Measurements from ENCODE around the gene TMPRSS12. TPM values are rescaled to one million over a fixed set of nuclear protein-coding genes. Genes with fewer than 3 reads are reported as not detected.

Gene TMPRSS12
- total and polyA plus RNA-seq, 10 donors = not detected

DNA sequence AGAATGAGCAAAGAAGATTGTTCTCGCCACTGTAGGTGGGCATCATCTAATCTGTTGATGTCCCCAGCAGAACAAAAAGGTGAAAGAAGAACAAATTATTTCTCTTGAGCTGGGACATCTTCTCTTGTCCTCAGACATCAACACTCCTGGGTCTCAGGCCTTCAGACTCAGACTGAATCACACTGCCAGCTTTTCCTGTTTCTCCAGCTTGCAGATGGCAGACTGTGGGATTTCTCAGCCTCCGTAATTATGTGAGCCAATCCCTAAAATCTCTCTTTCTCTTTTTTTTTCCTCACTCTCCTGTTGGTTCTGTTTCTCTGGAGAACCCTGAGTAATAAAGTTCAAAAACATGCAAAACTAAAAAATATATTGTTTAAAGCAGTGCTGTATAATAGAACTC lies 3.7 kb upstream of the TMPRSS12 start:
- TF ChIP-seq POLR2AphosphoS5 (IDR thresholded peaks at IDR 0.05) = no peak
- no peak for TF ChIP-seq POLR2A (IDR thresholded peaks at IDR 0.05)
- TF ChIP-seq, protein P1, sequence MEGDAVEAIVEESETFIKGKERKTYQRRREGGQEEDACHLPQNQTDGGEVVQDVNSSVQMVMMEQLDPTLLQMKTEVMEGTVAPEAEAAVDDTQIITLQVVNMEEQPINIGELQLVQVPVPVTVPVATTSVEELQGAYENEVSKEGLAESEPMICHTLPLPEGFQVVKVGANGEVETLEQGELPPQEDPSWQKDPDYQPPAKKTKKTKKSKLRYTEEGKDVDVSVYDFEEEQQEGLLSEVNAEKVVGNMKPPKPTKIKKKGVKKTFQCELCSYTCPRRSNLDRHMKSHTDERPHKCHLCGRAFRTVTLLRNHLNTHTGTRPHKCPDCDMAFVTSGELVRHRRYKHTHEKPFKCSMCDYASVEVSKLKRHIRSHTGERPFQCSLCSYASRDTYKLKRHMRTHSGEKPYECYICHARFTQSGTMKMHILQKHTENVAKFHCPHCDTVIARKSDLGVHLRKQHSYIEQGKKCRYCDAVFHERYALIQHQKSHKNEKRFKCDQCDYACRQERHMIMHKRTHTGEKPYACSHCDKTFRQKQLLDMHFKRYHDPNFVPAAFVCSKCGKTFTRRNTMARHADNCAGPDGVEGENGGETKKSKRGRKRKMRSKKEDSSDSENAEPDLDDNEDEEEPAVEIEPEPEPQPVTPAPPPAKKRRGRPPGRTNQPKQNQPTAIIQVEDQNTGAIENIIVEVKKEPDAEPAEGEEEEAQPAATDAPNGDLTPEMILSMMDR (IDR thresholded peaks at IDR 0.05 in 8 of 11, conservative IDR thresholded peaks at IDR 0.05 in 3 of 11) = no peak
- intact Hi-C loops (cut with DNase I; ENCODE audit: low total_unique reads) = loop anchor here (10.0 kb wide), 1 partner anchor 96 kb away; no protein-coding TSS in a partner anchor
- H3K36me3 ChIP-seq = no peaks in the 10 kb centered on the region
- H3K27me3 ChIP-seq (replicated peaks in 1 of 7) = peaks cover 0 to 5% (median 0%) of the 10 kb centered on the region in 7 donors
- H3K27ac ChIP-seq = no peak overlapping the region
- peaks cover 0 to 23% (median 20%) of the 10 kb centered on the region in 8 donors for H3K9me3 ChIP-seq
- 80 to 98% (median 92%) methylated on average over 2 of the region's 2 CpGs for WGBS, 5 donors
- DNase-seq = no peak
- H3K4me3 ChIP-seq = no peak overlapping the region
- H3K4me1 ChIP-seq = no peaks in the 10 kb centered on the region

DNA sequence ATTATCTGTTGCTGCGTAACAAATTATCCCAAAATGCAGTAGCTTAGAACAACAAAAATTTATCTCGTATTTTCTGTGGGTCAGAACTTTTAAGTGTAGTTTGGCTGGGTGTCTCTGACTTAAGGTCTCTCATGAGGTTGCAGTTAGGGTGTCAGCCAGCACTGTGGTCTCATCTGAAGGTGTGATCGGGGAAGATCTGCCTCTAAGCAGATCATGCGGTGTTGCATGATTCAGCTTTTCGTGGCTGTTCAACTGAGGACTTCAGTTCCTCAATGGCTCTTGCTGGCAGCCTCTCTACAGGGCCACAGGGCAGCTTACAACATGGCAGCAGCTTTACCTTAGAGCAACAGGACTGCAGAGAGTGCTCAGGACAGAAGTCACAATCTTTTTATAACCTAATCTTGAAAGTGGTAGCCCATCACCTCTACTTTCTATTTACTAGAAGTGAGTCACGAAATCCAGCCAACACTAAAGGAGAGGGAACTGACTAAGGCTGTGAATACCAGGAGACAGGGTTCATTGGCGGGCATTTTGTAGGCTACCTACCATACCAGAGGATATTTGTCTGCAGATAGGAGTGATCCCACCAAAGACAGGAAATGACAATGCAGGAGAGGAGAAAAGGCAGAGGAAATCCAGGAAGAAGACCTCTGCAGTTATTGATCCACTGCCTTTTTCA lies 1.8 kb upstream of the TMPRSS12 start:
- no peak overlapping the region for H3K4me3 ChIP-seq
- no peak overlapping the region for H3K27ac ChIP-seq
- TF ChIP-seq, protein P1 (IDR thresholded peaks at IDR 0.05 in 8 of 11, conservative IDR thresholded peaks at IDR 0.05 in 3 of 11) = no peak
- no peak for TF ChIP-seq POLR2AphosphoS5 (IDR thresholded peaks at IDR 0.05)
- TF ChIP-seq POLR2A (IDR thresholded peaks at IDR 0.05) = no peak
- intact Hi-C loops (cut with DNase I; ENCODE audit: low total_unique reads) = no loop called here
- DNase-seq = no peak
- H3K36me3 ChIP-seq = no peaks in the 10 kb centered on the region
- H3K9me3 ChIP-seq = peaks cover 0 to 12% (median 8%) of the 10 kb centered on the region in 8 donors
- 92 to 99% (median 94%) methylated on average over 7 of the region's 7 CpGs for WGBS, 5 donors
- H3K27me3 ChIP-seq (replicated peaks in 1 of 7) = peaks cover 0 to 5% (median 0%) of the 10 kb centered on the region in 7 donors
- H3K4me1 ChIP-seq = no peaks in the 10 kb centered on the region

DNA sequence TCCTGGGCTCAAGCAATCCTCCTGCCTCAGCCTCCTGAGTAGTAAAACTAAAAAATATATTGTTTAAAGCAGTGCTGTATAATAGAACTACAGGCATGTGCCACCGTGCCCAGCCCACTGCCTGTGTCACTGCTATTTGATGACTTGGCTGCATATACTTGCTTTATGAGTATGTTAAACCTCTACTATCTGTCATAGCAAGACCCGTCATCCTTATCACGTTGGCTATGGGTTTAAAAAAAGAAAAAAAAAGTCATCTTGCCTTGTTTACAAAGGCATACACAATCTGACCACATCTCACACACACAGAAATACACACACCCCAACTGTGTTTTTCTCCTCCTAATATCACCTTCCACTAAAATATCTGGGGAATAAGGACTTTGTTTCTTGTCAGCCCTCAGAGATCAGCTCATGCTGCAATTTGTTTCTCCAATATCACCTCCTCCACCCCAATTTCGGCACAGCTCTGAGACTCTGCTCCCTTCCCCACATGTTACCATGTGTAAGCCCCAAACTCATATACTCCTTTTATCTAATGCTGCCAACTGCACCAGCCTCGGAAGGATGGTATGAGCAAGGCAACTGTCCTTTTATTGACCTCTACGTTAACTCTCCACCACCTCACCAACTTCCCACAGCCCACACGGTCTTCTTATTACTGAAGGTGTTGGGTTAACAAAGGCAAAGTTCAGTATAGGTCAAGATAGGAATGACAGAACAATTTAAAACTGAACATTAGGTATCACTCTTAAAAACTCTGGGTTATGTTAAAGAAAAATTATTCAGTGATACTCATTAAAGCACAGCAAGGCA lies 802 bp upstream of the TMPRSS12 start:
- intact Hi-C loops (cut with DNase I; ENCODE audit: low total_unique reads) = no loop called here
- Histone ChIP-seq H3K9me3 (peaks cover 0 to 12% (median 8%) of the 10 kb centered on the region in 8 donors), H3K27me3 (replicated peaks in 1 of 7) (peaks cover 0 to 5% (median 0%) of the 10 kb centered on the region in 7 donors), H3K36me3 (no peaks in the 10 kb centered on the region), H3K27ac (no peak overlapping the region), H3K4me3 (no peak overlapping the region), H3K4me1 (no peaks in the 10 kb centered on the region)
- 57 to 85% (median 62%) methylated on average over 7 of the region's 7 CpGs for WGBS, 5 donors
- no peak for DNase-seq
- TF ChIP-seq POLR2AphosphoS5 (IDR thresholded peaks at IDR 0.05) (no peak), POLR2A (IDR thresholded peaks at IDR 0.05) (no peak)
- TF ChIP-seq, protein P1 (IDR thresholded peaks at IDR 0.05 in 8 of 11, conservative IDR thresholded peaks at IDR 0.05 in 3 of 11) = no peak

All from spleen (tissue), 11 donors.